ENCODE measurements around the gene DNASE2B.
"Not testable (repeated sequence)": the region's sequence is repeated elsewhere in the genome, so short reads cannot be mapped to it uniquely, and the experiment has no call there.

GRCh38 chr1:84448704-84449103, 50.4 kb downstream of the DNASE2B start:
- TF ChIP-seq EZH2phosphoT487 (IDR thresholded peaks at IDR 0.05; ENCODE audit: borderline replicate concordance, low read length); CTCF (conservative IDR thresholded peaks at IDR 0.05; ENCODE audit: low read depth, low read length): not testable (repeated sequence)
